GM21515 (cell line): ENCODE results near the gene MCFD2.

Experiments
- ATAC-seq: cut with Tn5 transposase; IDR thresholded peaks from one replicate; pipeline ENCODE4 v1.9.1; 2021; ENCODE audit not compliant: unreplicated experiment

The MCFD2 gene

GRCh38 chr2:46939626-46940359, 24.2 kb upstream of the MCFD2 start:
- no peak for ATAC-seq

GRCh38 chr2:46937471-46937901, 21.9 kb upstream of the MCFD2 start:
- ATAC-seq = no peak

- no peak for ATAC-seq
Observed at GRCh38 chr2:46936566-46936965, 21.0 kb upstream of the MCFD2 start.

- no peak for ATAC-seq
Observed at GRCh38 chr2:46935071-46935470, 19.5 kb upstream of the MCFD2 start.

- no peak for ATAC-seq
Observed at GRCh38 chr2:46929612-46930011, 14.0 kb upstream of the MCFD2 start.

GRCh38 chr2:46926863-46927262, 11.3 kb upstream of the MCFD2 start:
- no peak for ATAC-seq

- no peak for ATAC-seq
Observed at GRCh38 chr2:46925474-46926351, 10.1 kb upstream of the MCFD2 start.

- ATAC-seq = no peak
Observed at GRCh38 chr2:46924608-46925007, 9.0 kb upstream of the MCFD2 start.

- no peak for ATAC-seq
Observed at GRCh38 chr2:46924038-46924437, 8.4 kb upstream of the MCFD2 start.

GRCh38 chr2:46923041-46923528, 7.5 kb upstream of the MCFD2 start:
- ATAC-seq = no peak

GRCh38 chr2:46922606-46923005, 7.0 kb upstream of the MCFD2 start:
- ATAC-seq = no peak

- ATAC-seq = no peak
Observed at GRCh38 chr2:46921676-46922448, 6.3 kb upstream of the MCFD2 start.

- no peak for ATAC-seq
Observed at GRCh38 chr2:46917628-46918027, 2.0 kb upstream of the MCFD2 start.

- peak; percentile 79 for ATAC-seq
Observed at GRCh38 chr2:46915811-46916630, 415 bp upstream of the MCFD2 start.

GRCh38 chr2:46914578-46915230, 902 bp downstream of the MCFD2 start:
- ATAC-seq = peak; percentile 1

GRCh38 chr2:46913471-46914381, 1.9 kb downstream of the MCFD2 start:
- no peak for ATAC-seq

- no peak for ATAC-seq
Observed at GRCh38 chr2:46909771-46910419, 5.7 kb downstream of the MCFD2 start.

- ATAC-seq = no peak
Observed at GRCh38 chr2:46909150-46909549, 6.5 kb downstream of the MCFD2 start.
